ENCODE measurements around the gene P2RX4.
A peak's percentile ranks its signal among the peaks of the same experiment; 100 is the strongest.
"Not testable (repeated sequence)": the region's sequence is repeated elsewhere in the genome, so short reads cannot be mapped to it uniquely, and the experiment has no call there.

P2RX4 gene

GRCh38 chr12:121190523-121191031 lies 19.4 kb upstream of the P2RX4 start:
- TF ChIP-seq POLR2A (IDR thresholded peaks at IDR 0.05; ENCODE audit: extremely low read depth, insufficient read length) (no peak), MYC (IDR thresholded peaks at IDR 0.05; ENCODE audit: low read depth, low read length) (no peak), CTCF (IDR thresholded peaks at IDR 0.05; ENCODE audit: low read depth, low read length) (no peak), MAX (IDR thresholded peaks at IDR 0.05; ENCODE audit: low read depth, low read length) (no peak)
- no peak overlapping the region for H3K4me3 ChIP-seq (ENCODE audit: low read depth, low read length)
- peak; percentile 56 for DNase-seq (ENCODE audit: low read depth)

- TF ChIP-seq CTCF (IDR thresholded peaks at IDR 0.05; ENCODE audit: low read depth, low read length) (no peak), MAX (IDR thresholded peaks at IDR 0.05; ENCODE audit: low read depth, low read length) (no peak), POLR2A (IDR thresholded peaks at IDR 0.05; ENCODE audit: extremely low read depth, insufficient read length) (no peak), MYC (IDR thresholded peaks at IDR 0.05; ENCODE audit: low read depth, low read length) (no peak)
- no peak for DNase-seq (ENCODE audit: low read depth)
- no peak overlapping the region for H3K4me3 ChIP-seq (ENCODE audit: low read depth, low read length)
Measured at GRCh38 chr12:121191151-121191550, 18.8 kb upstream of the P2RX4 start.

GRCh38 chr12:121196902-121197301 lies 13.0 kb upstream of the P2RX4 start:
- no peak overlapping the region for H3K4me3 ChIP-seq (ENCODE audit: low read depth, low read length)
- TF ChIP-seq POLR2A (IDR thresholded peaks at IDR 0.05; ENCODE audit: extremely low read depth, insufficient read length) (no peak), MAX (IDR thresholded peaks at IDR 0.05; ENCODE audit: low read depth, low read length) (peak; percentile 45)
- peak; percentile 93 for DNase-seq (ENCODE audit: low read depth)

GRCh38 chr12:121198949-121199348 lies 11.0 kb upstream of the P2RX4 start:
- TF ChIP-seq POLR2A (IDR thresholded peaks at IDR 0.05; ENCODE audit: extremely low read depth, insufficient read length), result no peak
- TF ChIP-seq MYC (IDR thresholded peaks at IDR 0.05; ENCODE audit: low read depth, low read length), result no peak
- no peak for TF ChIP-seq MAX (IDR thresholded peaks at IDR 0.05; ENCODE audit: low read depth, low read length)
- no peak for TF ChIP-seq CTCF (IDR thresholded peaks at IDR 0.05; ENCODE audit: low read depth, low read length)
- H3K4me3 ChIP-seq (ENCODE audit: low read depth, low read length), result no peak overlapping the region
- DNase-seq (ENCODE audit: low read depth), result no peak

- not testable (repeated sequence) for H3K4me3 ChIP-seq (ENCODE audit: low read depth, low read length); DNase-seq (ENCODE audit: low read depth)
Measured at GRCh38 chr12:121201140-121201539, 8.8 kb upstream of the P2RX4 start.

GRCh38 chr12:121202407-121203355 lies 7.2 kb upstream of the P2RX4 start:
- H3K4me3 ChIP-seq (ENCODE audit: low read depth, low read length), result no peak overlapping the region
- DNase-seq (ENCODE audit: low read depth), result no peak
- TF ChIP-seq CTCF (IDR thresholded peaks at IDR 0.05; ENCODE audit: low read depth, low read length), result no peak

- TF ChIP-seq MAX (IDR thresholded peaks at IDR 0.05; ENCODE audit: low read depth, low read length) (no peak), POLR2A (IDR thresholded peaks at IDR 0.05; ENCODE audit: extremely low read depth, insufficient read length) (no peak), MYC (IDR thresholded peaks at IDR 0.05; ENCODE audit: low read depth, low read length) (no peak), CTCF (IDR thresholded peaks at IDR 0.05; ENCODE audit: low read depth, low read length) (no peak)
Measured at GRCh38 chr12:121203482-121203881, 6.4 kb upstream of the P2RX4 start.

More at GRCh38 chr12:121203482-121203881, 6.4 kb upstream of the P2RX4 start:
- H3K4me3 ChIP-seq (ENCODE audit: low read depth, low read length), result no peak overlapping the region
- no peak for DNase-seq (ENCODE audit: low read depth)

Data from NB4 (cell line).